GM23338 (cell line): ENCODE data around the gene PARD3. TPM values are rescaled to one million over a fixed set of nuclear protein-coding genes. Genes with fewer than 3 reads are reported as not detected.

Experiments used
- ATAC-seq: fragments of 200-7000 bp; cut with Tn5 transposase; 3 replicates; pipeline ENCODE4 v1.9.1; 2020
- DNase-seq: peaks from one replicate; pipeline ENCODE4 v3.0.0-alpha.2; 2015; ENCODE audit warnings: low spot score
- H2AFZ ChIP-seq: fragments of 200-600 bp; sonication (generic); 2 replicates; pipeline ENCODE4 v1.8.0; 2016; ENCODE audit warnings: antibody characterized with exemption, mild to moderate bottlenecking, moderate library complexity
- H3F3A ChIP-seq: fragments of 200-600 bp; sonication (generic); replicated peaks from 2 replicates; pipeline ENCODE4 v1.8.0; 2017; ENCODE audit warnings: antibody characterized with exemption, mixed run types, low read depth
- H3K27ac ChIP-seq: fragments of 200-600 bp; sonication (generic); 2 replicates; pipeline ENCODE4 v1.6.1; 2016; ENCODE audit warnings: low read depth
- H3K27me3 ChIP-seq: fragments of 200-600 bp; sonication (generic); 2 replicates; pipeline ENCODE4 v1.8.0; 2016; ENCODE audit warnings: mild to moderate bottlenecking, mixed run types, moderate library complexity; ENCODE audit not compliant: insufficient read depth
- H3K36me3 ChIP-seq: fragments of 200-600 bp; sonication (generic); 2 replicates; pipeline ENCODE4 v1.8.0; 2016; ENCODE audit warnings: mild to moderate bottlenecking; ENCODE audit not compliant: insufficient read depth
- H3K4me1 ChIP-seq: fragments of 200-600 bp; sonication (generic); 2 replicates; pipeline ENCODE4 v1.8.0; 2016; ENCODE audit warnings: mild to moderate bottlenecking, moderate library complexity; ENCODE audit not compliant: insufficient read depth
- H3K4me2 ChIP-seq: fragments of 200-600 bp; sonication (generic); 2 replicates; pipeline ENCODE4 v1.7.1; 2017; ENCODE audit warnings: mixed run types
- H3K4me3 ChIP-seq: fragments of 200-600 bp; sonication (generic); 2 replicates; pipeline ENCODE4 v1.6.1; 2016; ENCODE audit warnings: mixed run types
- H3K79me2 ChIP-seq: fragments of 200-600 bp; sonication (generic); replicated peaks from 2 replicates; pipeline ENCODE4 v1.8.0; 2017; ENCODE audit warnings: mild to moderate bottlenecking; ENCODE audit not compliant: insufficient read depth
- H3K9me2 ChIP-seq: fragments of 200-600 bp; sonication (generic); 2 replicates; pipeline ENCODE4 v1.8.0; 2017; ENCODE audit not compliant: insufficient read depth
- H4K20me1 ChIP-seq: fragments of 200-600 bp; sonication (generic); replicated peaks from 2 replicates; pipeline ENCODE4 v1.8.0; 2017; ENCODE audit warnings: mild to moderate bottlenecking; ENCODE audit not compliant: insufficient read depth
- H3K27ac Mint-ChIP-seq: 2 replicates; pipeline ENCODE4 v1.8.0; 2020; ENCODE audit warnings: inconsistent platforms, mild to moderate bottlenecking, moderate library complexity, mixed read lengths
- H3K27me3 Mint-ChIP-seq: 3 replicates; pipeline ENCODE4 v1.8.0; 2022; ENCODE audit warnings: low read depth, mild to moderate bottlenecking, moderate library complexity, mixed read lengths, inconsistent platforms; ENCODE audit not compliant: insufficient read depth, poor library complexity
- H3K36me3 Mint-ChIP-seq: 3 replicates; pipeline ENCODE4 v1.8.0; 2021; ENCODE audit warnings: low read depth, mild to moderate bottlenecking, inconsistent platforms, moderate library complexity, mixed read lengths
- H3K4me1 Mint-ChIP-seq: 3 replicates; pipeline ENCODE4 v1.8.0; 2020; ENCODE audit warnings: mild to moderate bottlenecking, inconsistent platforms, mixed read lengths
- H3K4me3 Mint-ChIP-seq: 3 replicates; pipeline ENCODE4 v1.8.0; 2021; ENCODE audit warnings: moderate library complexity, mild to moderate bottlenecking, inconsistent platforms, mixed read lengths
- H3K9me3 Mint-ChIP-seq: 3 replicates; pipeline ENCODE4 v1.8.0; 2020; ENCODE audit warnings: moderate library complexity, mild to moderate bottlenecking, inconsistent platforms, mixed read lengths
- CREB1 ChIP-seq: fragments of 250-450 bp; sonication (Bioruptor Pico); IDR thresholded peaks from 2 replicates; pipeline ENCODE4 v1.5.0; 2020; ENCODE audit warnings: low read depth, mild to moderate bottlenecking, moderate library complexity
- CTCF ChIP-seq, 2 experiments: fragments of 200-600 bp in 1 of 2; sonication (generic) in 1 of 2; conservative IDR thresholded peaks; 2 replicates each; pipeline versions ENCODE4 v1.5.1 to v1.6.1; 2016 to 2017; ENCODE audit warnings: antibody characterized with exemption in 2 of 2, low read depth in 2 of 2, mild to moderate bottlenecking in 2 of 2, moderate library complexity in 1 of 2
- EZH2phosphoT487 ChIP-seq: fragments of 200-600 bp; sonication (generic); IDR thresholded peaks from one replicate; pipeline ENCODE4 v1.8.1; 2018; ENCODE audit warnings: antibody characterized with exemption; ENCODE audit not compliant: unreplicated experiment
- JUNB ChIP-seq: IDR thresholded peaks from one replicate; pipeline ENCODE4 v1.6.1; 2016; ENCODE audit warnings: antibody characterized with exemption; ENCODE audit not compliant: unreplicated experiment
- POLR2AphosphoS5 ChIP-seq: IDR thresholded peaks from 2 replicates; pipeline ENCODE4 v1.6.1; 2016; ENCODE audit warnings: antibody characterized with exemption, low read depth
- REST ChIP-seq: IDR thresholded peaks from one replicate; pipeline ENCODE4 v1.6.1; 2018; ENCODE audit warnings: antibody characterized with exemption; ENCODE audit not compliant: unreplicated experiment
- STAT1 ChIP-seq: IDR thresholded peaks from one replicate; pipeline ENCODE4 v1.6.1; 2016; ENCODE audit warnings: antibody characterized with exemption; ENCODE audit not compliant: unreplicated experiment
- ZNF114 ChIP-seq: fragments of 250-450 bp; sonication (Bioruptor Pico); IDR thresholded peaks from 2 replicates; pipeline ENCODE4 v1.5.0; 2020; ENCODE audit warnings: mild to moderate bottlenecking, moderate library complexity
- ZNF331 ChIP-seq: fragments of 250-450 bp; sonication (Bioruptor Pico); IDR thresholded peaks from 2 replicates; pipeline ENCODE4 v1.5.0; 2020; ENCODE audit warnings: low read depth, mild to moderate bottlenecking, moderate library complexity
- ZNF462 ChIP-seq: fragments of 250-450 bp; sonication (Bioruptor Pico); IDR thresholded peaks from 2 replicates; pipeline ENCODE4 v1.5.0; 2020; ENCODE audit warnings: mild to moderate bottlenecking, moderate library complexity
- polyA plus RNA-seq: library from polyadenylated mRNA; unstranded; fragments of >200 nt; fragmentation: Nextera tagmentation; extraction: Ambion mirVana; gene quantifications from 2 replicates; pipeline ENCODE4 v1.2.1, GENCODE V29; 2016
- total RNA-seq: library from RNA; depleted of rRNA; stranded (reverse); fragments of >200 nt; shearing (Covaris generic); gene quantifications from 2 replicates; pipeline ENCODE4 v1.2.3, GENCODE V29; 2014

The PARD3 gene
- total and polyA plus RNA-seq, 2 experiments from 2014 or later: 30.2 to 51.4 TPM

- no peak for TF ChIP-seq REST
- no peak for TF ChIP-seq ZNF114 (CRISPR knock-in tag)
- TF ChIP-seq ZNF331 (CRISPR knock-in tag): no peak
- TF ChIP-seq POLR2AphosphoS5: no peak
- TF ChIP-seq STAT1: no peak
- no peak for TF ChIP-seq CTCF (conservative IDR thresholded peaks at IDR 0.05; ENCODE audit: low read depth in 2 of 2)
Observed at GRCh38 chr10:34736976-34737771, 77.9 kb downstream of the PARD3 start (continued).

- H3K4me1 Mint-ChIP-seq: peaks cover 47% of the 10 kb centered on the region
- Histone ChIP-seq H3K27me3 (no peaks in the 10 kb centered on the region), H3K36me3 (no peaks in the 10 kb centered on the region), H3F3A (no peaks in the 10 kb centered on the region), H3K4me3 (no peak overlapping the region), H3K4me2 (no peak overlapping the region), H3K27ac (no peak overlapping the region), H3K79me2 (peaks cover 95% of the 10 kb centered on the region), H3K9me2 (no peaks in the 10 kb centered on the region), H4K20me1 (peaks cover 7% of the 10 kb centered on the region; the same call in 1 of the 2 replicates), H2AFZ (no peak overlapping the region), H3K4me1 (peaks cover 27% of the 10 kb centered on the region)
- DNase-seq (no peak), ATAC-seq (no peak)
- H3K27me3 Mint-ChIP-seq: peaks cover 7% of the 10 kb centered on the region
- H3K4me3 Mint-ChIP-seq: no peak overlapping the region
- no peaks in the 10 kb centered on the region for H3K36me3 Mint-ChIP-seq
- H3K9me3 Mint-ChIP-seq: no peaks in the 10 kb centered on the region
- no peak overlapping the region for H3K27ac Mint-ChIP-seq
- TF ChIP-seq ZNF462 (CRISPR knock-in tag) (no peak), CREB1 (CRISPR knock-in tag) (no peak), JUNB (no peak), EZH2phosphoT487 (no peak), CTCF (conservative IDR thresholded peaks at IDR 0.05; ENCODE audit: low read depth in 2 of 2) (no peak)
Observed at GRCh38 chr10:34734918-34735317, 80.2 kb downstream of the PARD3 start.
